ENCODE measurements around the gene TNFSF15.

DNA sequence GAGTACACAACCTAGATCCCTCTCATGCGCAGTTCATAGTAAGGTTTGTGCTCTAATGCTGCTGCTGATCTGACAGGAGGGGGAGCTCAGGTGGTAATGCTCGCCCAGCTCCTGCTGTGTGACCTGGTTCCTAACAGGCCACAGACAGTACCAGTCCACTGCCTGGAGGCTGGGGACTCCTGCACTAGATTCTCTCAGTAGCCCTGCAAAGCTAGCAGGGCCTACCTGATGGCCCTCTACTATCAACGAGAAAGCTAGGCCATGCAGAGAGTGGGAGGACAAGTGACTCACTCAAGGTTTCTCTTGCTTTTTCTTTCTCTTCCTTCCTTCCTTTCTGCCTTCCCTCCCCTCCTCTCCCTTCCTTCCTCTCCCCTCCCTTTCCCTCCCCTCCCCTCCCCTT, 68.7 kb downstream of the TNFSF15 start:
- TF ChIP-seq, protein P1, sequence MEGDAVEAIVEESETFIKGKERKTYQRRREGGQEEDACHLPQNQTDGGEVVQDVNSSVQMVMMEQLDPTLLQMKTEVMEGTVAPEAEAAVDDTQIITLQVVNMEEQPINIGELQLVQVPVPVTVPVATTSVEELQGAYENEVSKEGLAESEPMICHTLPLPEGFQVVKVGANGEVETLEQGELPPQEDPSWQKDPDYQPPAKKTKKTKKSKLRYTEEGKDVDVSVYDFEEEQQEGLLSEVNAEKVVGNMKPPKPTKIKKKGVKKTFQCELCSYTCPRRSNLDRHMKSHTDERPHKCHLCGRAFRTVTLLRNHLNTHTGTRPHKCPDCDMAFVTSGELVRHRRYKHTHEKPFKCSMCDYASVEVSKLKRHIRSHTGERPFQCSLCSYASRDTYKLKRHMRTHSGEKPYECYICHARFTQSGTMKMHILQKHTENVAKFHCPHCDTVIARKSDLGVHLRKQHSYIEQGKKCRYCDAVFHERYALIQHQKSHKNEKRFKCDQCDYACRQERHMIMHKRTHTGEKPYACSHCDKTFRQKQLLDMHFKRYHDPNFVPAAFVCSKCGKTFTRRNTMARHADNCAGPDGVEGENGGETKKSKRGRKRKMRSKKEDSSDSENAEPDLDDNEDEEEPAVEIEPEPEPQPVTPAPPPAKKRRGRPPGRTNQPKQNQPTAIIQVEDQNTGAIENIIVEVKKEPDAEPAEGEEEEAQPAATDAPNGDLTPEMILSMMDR (conservative IDR thresholded peaks at IDR 0.05 in 1 of 2, IDR thresholded peaks at IDR 0.05 in 1 of 2; ENCODE audit: extremely low read depth in 1 of 2, insufficient read depth in 1 of 2, low read depth in 1 of 2, low read length in 2 of 2): no peak
- TF ChIP-seq EZH2 (IDR thresholded peaks at IDR 0.05; ENCODE audit: borderline replicate concordance, low read length): no peak

Measured in mammary epithelial cell (primary cell).